GM18498 (cell line): ENCODE measurements around the gene HMGB1.

Source experiments
- ATAC-seq: cut with Tn5 transposase; IDR thresholded peaks from one replicate; pipeline ENCODE4 v1.9.1; 2021; ENCODE audit warnings: mild to moderate bottlenecking, moderate library complexity; ENCODE audit not compliant: unreplicated experiment

HMGB1 gene

DNA sequence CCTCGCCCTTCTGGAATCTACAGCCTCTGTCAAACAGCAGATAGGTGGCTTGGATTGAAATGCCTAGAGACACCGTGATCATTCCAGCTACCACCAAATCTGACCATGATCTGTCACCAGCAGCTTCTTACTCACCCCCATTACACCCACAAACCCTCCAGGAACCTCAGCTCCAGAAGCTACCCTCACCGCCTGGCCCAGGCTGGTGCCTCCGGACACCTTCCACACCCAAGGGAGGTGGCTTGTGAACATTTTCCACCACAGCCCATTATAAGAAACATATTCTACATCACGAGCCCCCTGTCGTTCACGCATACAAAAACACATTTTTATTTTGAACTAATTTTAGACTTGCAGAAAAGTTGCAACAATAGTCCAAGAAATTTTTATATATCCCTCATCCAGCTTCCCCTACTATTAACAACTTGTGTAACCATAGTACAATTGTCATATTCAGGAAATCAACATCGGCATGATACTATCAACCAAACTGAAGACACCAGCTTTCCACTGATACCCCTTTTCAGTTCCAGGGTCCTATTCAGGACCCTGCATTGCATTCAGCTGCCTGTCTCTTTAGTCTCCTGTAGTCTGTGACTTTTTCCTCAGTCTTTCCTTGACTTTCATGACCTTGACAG, 58.8 kb downstream of the HMGB1 start:
- no peak for ATAC-seq
